ENCODE results near the gene PREB. TPM values are rescaled to one million over a fixed set of nuclear protein-coding genes. Genes with fewer than 3 reads are reported as not detected.

PREB gene
- total and polyA plus RNA-seq, 2 of the 13 experiments (the other 11 are each of a cell fraction or from before 2014, with no cell fraction given), result 112 to 192 TPM

GRCh38 chr2:27086724-27087593 is 47.5 kb downstream of the PREB start, which contains the start of gene KHK (continued):
- TF ChIP-seq SCMH1 (CRISPR knock-in tag; IDR thresholded peaks at IDR 0.05; ENCODE audit: borderline replicate concordance), result no peak
- no peak for TF ChIP-seq SMAD3 (CRISPR knock-in tag; IDR thresholded peaks at IDR 0.05)
- TF ChIP-seq, protein P1, sequence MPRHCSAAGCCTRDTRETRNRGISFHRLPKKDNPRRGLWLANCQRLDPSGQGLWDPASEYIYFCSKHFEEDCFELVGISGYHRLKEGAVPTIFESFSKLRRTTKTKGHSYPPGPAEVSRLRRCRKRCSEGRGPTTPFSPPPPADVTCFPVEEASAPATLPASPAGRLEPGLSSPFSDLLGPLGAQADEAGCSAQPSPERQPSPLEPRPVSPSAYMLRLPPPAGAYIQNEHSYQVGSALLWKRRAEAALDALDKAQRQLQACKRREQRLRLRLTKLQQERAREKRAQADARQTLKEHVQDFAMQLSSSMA (CRISPR knock-in tag; IDR thresholded peaks at IDR 0.05), result no peak
- TF ChIP-seq, protein P2, sequence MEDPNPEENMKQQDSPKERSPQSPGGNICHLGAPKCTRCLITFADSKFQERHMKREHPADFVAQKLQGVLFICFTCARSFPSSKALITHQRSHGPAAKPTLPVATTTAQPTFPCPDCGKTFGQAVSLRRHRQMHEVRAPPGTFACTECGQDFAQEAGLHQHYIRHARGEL (CRISPR knock-in tag; IDR thresholded peaks at IDR 0.05), result peak; percentile 87
- TF ChIP-seq ZMAT3 (CRISPR knock-in tag; conservative IDR thresholded peaks at IDR 0.05), result no peak
- TF ChIP-seq, protein P3, sequence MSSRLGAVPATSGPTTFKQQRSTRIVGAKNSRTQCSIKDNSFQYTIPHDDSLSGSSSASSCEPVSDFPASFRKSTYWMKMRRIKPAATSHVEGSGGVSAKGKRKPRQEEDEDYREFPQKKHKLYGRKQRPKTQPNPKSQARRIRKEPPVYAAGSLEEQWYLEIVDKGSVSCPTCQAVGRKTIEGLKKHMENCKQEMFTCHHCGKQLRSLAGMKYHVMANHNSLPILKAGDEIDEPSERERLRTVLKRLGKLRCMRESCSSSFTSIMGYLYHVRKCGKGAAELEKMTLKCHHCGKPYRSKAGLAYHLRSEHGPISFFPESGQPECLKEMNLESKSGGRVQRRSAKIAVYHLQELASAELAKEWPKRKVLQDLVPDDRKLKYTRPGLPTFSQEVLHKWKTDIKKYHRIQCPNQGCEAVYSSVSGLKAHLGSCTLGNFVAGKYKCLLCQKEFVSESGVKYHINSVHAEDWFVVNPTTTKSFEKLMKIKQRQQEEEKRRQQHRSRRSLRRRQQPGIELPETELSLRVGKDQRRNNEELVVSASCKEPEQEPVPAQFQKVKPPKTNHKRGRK (CRISPR knock-in tag; IDR thresholded peaks at IDR 0.05), result no peak
- TF ChIP-seq TRIM24 (CRISPR knock-in tag; IDR thresholded peaks at IDR 0.05), result no peak
- no peak for TF ChIP-seq ZSCAN22 (CRISPR knock-in tag; IDR thresholded peaks at IDR 0.05)
- TF ChIP-seq, protein P4, sequence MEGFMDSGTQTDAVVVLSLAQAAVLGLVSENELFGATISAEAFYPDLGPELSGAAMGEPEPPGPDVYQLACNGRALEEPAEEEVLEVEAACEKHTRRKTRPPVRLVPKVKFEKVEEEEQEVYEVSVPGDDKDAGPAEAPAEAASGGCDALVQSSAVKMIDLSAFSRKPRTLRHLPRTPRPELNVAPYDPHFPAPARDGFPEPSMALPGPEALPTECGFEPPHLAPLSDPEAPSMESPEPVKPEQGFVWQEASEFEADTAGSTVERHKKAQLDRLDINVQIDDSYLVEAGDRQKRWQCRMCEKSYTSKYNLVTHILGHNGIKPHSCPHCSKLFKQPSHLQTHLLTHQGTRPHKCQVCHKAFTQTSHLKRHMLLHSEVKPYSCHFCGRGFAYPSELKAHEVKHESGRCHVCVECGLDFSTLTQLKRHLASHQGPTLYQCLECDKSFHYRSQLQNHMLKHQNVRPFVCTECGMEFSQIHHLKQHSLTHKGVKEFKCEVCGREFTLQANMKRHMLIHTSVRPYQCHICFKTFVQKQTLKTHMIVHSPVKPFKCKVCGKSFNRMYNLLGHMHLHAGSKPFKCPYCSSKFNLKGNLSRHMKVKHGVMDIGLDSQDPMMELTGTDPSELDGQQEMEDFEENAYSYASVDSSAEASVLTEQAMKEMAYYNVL (CRISPR knock-in tag; IDR thresholded peaks at IDR 0.05; ENCODE audit: borderline replicate concordance), result 0 out of 2 replicates have a peak, but pooled peaks have one; percentile 21
- no peak for TF ChIP-seq HNRNPH1 (optimal IDR thresholded peaks at IDR 0.05; ENCODE audit: low read depth, low read length)
- no peak for TF ChIP-seq RBAK (CRISPR knock-in tag; IDR thresholded peaks at IDR 0.05)
- 0 out of 2 replicates have a peak, but pooled peaks have one; percentile 14 for TF ChIP-seq ZNF530 (CRISPR knock-in tag; IDR thresholded peaks at IDR 0.05; ENCODE audit: low read depth)
- TF ChIP-seq PHF20 (CRISPR knock-in tag; IDR thresholded peaks at IDR 0.05), result peak; percentile 7
- TF ChIP-seq ZBTB26 (CRISPR knock-in tag; IDR thresholded peaks at IDR 0.05; ENCODE audit: borderline replicate concordance), result no peak
- no peak for TF ChIP-seq GTF3A (CRISPR knock-in tag; conservative IDR thresholded peaks at IDR 0.05)
- TF ChIP-seq, protein P5, sequence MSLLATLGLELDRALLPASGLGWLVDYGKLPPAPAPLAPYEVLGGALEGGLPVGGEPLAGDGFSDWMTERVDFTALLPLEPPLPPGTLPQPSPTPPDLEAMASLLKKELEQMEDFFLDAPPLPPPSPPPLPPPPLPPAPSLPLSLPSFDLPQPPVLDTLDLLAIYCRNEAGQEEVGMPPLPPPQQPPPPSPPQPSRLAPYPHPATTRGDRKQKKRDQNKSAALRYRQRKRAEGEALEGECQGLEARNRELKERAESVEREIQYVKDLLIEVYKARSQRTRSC (CRISPR knock-in tag; IDR thresholded peaks at IDR 0.05; ENCODE audit: low read depth), result no peak
- no peak for TF ChIP-seq RFXANK (CRISPR knock-in tag; IDR thresholded peaks at IDR 0.05)
- TF ChIP-seq, protein P6, sequence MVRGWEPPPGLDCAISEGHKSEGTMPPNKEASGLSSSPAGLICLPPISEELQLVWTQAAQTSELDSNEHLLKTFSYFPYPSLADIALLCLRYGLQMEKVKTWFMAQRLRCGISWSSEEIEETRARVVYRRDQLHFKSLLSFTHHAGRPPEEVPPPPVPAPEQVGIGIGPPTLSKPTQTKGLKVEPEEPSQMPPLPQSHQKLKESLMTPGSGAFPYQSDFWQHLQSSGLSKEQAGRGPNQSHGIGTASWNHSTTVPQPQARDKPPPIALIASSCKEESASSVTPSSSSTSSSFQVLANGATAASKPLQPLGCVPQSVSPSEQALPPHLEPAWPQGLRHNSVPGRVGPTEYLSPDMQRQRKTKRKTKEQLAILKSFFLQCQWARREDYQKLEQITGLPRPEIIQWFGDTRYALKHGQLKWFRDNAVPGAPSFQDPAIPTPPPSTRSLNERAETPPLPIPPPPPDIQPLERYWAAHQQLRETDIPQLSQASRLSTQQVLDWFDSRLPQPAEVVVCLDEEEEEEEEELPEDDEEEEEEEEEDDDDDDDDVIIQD (CRISPR knock-in tag; IDR thresholded peaks at IDR 0.05; ENCODE audit: low read depth), result no peak
- no peak for TF ChIP-seq FOXK1 (CRISPR knock-in tag; IDR thresholded peaks at IDR 0.05; ENCODE audit: borderline replicate concordance, low read depth)
- TF ChIP-seq ZNF816 (CRISPR knock-in tag; IDR thresholded peaks at IDR 0.05; ENCODE audit: borderline replicate concordance), result peak; percentile 61; the same call in 1 of the 2 replicates
- no peak for TF ChIP-seq NFKBIZ (CRISPR knock-in tag; IDR thresholded peaks at IDR 0.05)

Measured in HepG2 (cell line).